ENCODE measurements around the gene VPS33A.
A peak's percentile ranks its signal among the peaks of the same experiment; 100 is the strongest.
"Not testable (repeated sequence)": the region's sequence is repeated elsewhere in the genome, so short reads cannot be mapped to it uniquely, and the experiment has no call there.

VPS33A gene

DNA sequence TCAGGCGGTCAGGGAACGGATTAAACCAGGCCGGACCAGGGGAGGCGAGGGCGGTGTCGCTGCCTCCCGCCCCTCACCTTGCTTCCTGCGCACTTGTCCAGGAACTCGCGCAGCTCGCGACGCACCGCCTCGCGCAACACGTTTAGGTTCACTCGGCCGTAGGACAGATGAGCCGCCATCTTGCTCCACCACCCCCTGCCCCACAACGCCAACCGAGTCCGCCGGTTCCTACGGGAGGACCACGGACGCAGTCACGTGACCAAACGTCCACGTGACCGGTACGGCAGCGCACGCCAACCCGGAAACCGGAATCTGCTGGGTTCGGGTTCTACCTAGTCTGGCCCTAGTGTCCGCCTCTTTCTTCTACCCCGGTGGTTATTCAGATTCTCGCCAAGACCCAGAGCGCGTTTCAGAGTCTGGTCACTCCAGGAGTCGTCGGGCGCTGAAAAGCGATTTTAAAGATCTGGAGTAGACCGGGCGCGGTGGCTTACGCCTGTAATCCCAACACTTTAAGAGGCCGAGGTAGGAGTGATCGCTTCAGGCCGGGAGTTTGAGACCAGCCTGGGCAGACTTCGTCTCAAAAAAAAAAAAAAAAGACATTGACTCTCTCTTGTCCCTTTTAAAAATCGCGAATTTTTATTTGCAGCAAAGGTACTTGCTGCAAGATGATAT lies at the start of gene VPS33A:
VPS33A (minus strand) TSS at position 265 of the 672 bp plus-strand sequence; CDS start at position 179, 86 bp downstream.
- peak; percentile 95 to 97 (median 96) for DNase-seq

GRCh38 chr12:122312926-122313325 lies 46.6 kb upstream of the VPS33A start:
- DNase-seq, result no peak

GRCh38 chr12:122311696-122312095 lies 45.4 kb upstream of the VPS33A start:
- DNase-seq, result no peak

DNA sequence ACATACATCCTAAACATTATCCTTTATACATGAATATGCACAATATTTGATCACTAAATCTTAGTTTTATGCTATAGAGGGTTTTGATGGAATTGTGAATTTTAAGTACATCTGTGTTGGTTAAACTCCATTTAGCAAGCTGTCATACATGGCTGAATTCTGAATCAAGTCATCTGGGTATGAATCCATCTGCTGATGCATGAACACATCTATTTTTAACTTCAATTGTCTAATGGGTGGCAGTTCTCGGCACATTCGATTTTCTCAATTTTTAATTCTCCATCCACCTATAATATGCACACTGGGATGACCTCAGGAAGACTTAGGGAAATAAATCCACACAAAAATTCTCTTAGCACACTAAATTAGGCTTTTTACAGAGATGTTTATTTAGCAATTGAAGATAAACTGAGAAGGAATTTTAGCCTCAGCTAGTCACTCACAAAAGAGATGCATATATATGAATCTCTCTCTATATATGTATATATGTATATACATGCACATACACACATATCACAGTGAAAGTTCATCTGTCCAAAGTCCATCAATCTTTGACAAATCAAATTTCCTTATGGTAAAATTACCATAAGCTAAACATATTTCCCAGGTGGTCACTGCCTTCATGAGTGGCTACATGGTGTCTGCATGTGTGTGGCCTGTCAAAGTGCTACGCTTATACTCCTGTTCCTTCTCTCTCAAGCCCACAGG lies 44.5 kb upstream of the VPS33A start:
- DNase-seq, result no peak

GRCh38 chr12:122309564-122310121 lies 43.3 kb upstream of the VPS33A start:
- DNase-seq, result no peak

DNA sequence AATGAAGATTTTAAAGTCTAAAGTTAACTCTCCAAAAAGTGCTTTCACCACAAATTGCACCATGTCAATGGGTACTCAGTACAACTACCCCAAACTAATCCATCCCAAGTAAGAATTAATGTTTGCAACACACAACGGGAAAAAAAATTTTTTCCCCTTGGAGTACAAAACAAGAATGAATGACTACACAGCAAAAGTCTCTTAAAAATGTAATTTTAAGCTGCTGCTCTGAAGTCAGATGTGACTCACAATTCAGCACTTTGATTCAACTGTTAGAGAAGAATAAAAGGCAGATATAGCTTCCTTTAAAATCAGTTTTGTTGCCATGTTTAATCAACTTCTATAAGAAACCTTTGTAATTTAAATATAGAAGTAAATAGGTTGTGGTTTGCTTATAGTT lies 42.5 kb upstream of the VPS33A start:
- no peak for DNase-seq

DNA sequence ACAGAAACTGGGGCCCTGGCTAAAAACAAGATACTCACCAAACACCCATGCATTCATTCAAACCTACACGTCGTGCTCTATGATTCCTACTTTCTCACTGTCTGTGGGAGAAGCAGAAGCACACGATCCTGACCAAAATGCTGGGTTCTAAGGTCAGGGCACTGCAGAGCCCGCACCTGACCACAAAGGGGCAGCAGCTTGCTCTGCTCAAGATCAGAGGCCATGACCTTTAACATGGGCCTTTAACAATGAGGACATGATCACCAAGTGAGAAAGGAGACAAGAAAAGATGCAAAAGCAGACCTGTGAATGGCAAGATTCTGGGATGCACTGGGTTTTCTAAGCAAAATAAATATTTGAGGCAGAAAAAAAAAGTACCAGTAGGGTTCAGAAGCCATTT lies 40.1 kb upstream of the VPS33A start:
- no peak for DNase-seq

DNA sequence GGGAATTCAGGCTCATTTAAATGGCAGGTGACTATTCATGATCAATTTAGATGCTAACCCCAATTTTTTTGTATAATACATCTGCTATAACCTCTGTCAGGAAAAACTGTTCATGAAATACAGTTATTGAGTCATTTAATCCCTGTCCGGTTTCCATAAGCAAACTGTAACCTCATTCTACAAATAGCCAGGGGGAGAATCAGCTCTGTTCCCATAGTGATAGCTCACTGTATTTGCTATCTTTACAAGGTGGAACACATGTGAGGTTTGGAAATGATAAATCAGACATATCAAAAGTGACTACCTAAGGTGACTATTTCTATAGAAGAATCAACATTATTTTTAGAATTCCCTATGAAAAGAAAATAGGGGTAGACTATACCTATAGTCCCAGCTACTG lies 38.6 kb upstream of the VPS33A start:
- no peak for DNase-seq

DNA sequence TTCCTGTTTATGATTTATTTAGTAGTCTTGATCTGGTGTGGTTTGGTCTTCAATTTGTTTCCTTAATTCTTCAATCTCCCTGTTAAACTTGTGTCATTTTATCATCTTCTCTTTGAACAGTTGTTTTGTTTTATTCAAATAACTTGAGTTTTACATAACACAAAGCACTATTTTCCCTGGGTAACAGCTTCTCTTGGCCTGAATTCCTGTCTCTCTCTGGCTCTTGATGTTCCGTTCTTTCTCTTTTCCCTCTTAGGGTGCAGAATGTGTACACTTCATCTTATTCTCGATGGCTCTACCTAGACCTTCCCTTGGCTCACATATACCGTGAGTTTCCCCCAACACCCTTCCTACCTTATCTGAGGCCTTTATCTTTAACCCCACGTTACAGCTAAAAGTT lies 36.8 kb upstream of the VPS33A start:
- no peak for DNase-seq

GRCh38 chr12:122298071-122298748 lies 31.9 kb upstream of the VPS33A start:
- no peak for DNase-seq

DNA sequence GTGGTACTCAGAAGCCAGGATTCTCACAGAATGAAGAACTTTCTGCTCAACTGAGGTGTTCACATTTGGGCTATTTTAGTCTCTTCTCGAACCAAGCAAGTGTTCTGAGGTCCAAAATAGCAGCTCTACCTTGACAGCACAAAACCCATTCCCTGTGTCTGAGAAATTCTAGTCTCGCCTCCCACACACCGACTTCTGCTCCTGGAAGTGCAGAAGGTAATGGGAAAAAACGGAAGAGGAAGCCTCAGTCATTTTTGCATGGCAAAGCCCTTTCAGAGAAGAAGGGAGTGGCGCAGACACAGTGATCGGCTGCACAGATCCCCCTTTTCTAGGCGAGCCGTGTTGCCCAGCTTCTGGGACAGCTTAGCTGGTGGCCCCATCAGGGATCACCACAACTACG lies 31.2 kb upstream of the VPS33A start:
- DNase-seq, result no peak

DNA sequence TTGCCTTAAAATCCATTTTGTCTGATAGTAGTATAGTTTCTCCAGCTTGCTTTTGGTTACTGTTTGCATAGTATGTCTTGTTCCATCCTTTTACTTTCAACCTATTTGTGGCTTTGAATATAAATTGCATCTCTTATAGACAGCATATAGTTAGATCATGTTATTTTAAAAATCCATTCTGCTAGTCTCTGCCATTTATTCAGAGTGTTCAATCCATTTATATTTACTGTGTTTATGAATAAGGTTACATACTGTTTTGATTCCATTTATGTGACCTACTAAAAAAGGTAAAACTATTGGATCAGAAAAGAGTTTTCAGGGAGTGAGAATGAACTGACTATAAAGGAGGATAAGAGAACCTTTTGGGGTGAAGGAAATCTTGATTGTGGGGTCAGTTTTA lies 29.6 kb upstream of the VPS33A start:
- no peak for DNase-seq

DNA sequence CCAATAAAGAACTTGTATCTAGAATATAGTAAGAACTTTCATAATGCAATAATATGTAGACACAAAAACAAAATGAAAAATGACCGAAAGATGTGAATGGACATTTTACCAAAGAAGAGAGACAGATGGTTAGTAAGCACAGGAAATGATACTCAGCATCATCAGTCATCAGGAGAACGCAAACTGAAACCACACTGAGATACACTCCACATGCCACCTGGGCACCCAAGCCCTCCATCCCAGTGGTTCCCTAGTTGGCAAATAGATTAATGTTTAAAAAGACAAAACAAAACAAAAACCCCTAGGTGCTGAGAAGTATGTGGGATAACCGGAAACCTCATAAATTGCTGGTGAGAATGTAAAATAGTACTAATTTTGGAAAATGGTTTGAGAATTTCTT lies 26.8 kb upstream of the VPS33A start:
- no peak for DNase-seq

- no peak for DNase-seq
Measured at GRCh38 chr12:122291431-122291830, 25.1 kb upstream of the VPS33A start.

- DNase-seq, result no peak
Measured at GRCh38 chr12:122283680-122284079, 17.4 kb upstream of the VPS33A start.

DNA sequence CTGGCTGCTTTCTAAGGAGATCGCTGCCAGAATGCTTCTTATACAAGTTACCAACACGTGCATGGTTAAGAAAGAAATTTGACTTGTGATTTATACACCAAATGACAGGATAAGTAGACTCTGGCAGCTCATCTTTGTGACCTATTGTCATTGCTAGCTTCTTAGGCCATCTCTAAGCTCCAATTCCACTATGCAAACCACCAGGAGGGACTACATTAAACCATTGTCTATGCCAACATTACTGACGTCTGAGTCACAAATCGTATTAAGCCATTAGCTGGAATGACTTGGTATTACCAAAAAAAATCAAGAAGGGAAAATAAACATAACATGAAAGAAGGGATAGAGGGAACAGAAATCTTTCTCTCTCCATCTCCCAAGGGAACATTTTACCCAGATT lies 15.8 kb upstream of the VPS33A start:
- no peak for DNase-seq

GRCh38 chr12:122276242-122276641 lies 9.9 kb upstream of the VPS33A start:
- DNase-seq, result no peak

GRCh38 chr12:122275459-122275858 lies 9.2 kb upstream of the VPS33A start:
- no peak for DNase-seq

GRCh38 chr12:122265886-122266229 lies 436 bp downstream of the VPS33A start:
- DNase-seq, result peak in 1 of 3 donors; percentile 22

DNA sequence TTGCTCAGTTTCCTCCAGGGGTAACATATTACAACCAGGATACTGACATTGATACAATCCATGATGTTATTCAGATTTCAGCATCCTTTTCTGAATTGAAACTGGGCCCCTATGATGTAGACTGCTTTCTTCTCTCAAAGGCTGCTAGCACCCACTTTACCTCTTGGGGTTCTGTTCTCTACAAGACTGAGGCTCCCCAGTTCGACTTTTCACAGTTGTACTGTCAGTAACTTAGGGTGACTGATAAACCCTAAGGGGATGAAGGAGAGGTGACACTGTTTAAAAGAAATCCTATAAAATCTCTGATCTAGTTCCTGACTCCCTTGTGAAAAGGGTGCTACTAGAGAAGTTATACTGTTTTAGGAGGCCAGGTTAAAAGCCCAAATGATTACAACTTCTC lies 818 bp downstream of the VPS33A start:
- peak in 1 of 3 donors; percentile 6 for DNase-seq

DNA sequence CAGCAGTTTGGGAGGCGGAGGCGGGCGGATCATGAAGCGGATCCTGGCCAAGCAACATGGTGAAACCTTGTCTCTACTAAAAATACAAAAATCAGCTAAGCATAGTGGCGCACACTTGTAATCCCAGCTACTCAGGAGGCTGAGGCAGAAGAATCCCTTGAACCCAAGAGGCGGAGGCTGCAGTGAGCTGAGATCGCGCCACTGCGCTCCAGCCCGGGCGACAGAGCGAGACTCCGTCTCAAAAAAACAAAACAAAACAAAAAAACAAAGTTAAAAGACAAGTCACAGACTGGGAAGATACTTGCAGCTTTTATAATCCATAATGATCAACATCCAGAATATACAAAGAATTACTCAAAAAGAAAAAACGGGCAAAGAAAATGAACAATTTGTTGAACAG lies 5.6 kb downstream of the VPS33A start:
- not testable (repeated sequence) for DNase-seq

- not testable (repeated sequence) for DNase-seq
Measured at GRCh38 chr12:122258939-122259338, 7.4 kb downstream of the VPS33A start.

DNA sequence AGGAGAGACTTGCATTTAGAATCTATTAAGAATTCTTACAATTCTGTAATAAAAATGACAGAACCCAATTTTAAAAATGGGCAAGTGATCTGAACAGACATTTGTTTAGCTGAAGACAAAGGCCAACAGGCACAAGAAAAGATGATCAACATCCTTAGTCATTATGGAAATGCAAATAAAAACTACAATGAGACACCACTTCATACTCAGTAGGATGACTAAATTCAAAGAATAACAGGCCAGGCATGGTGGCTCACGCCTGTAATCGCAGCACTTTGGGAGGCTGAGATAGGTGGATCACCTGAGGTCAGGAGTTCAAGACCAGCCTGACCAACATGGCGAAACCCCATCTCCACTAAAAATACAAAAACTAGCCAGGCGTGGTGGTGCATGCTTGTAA lies 7.8 kb downstream of the VPS33A start:
- DNase-seq, result not testable (repeated sequence)

DNA sequence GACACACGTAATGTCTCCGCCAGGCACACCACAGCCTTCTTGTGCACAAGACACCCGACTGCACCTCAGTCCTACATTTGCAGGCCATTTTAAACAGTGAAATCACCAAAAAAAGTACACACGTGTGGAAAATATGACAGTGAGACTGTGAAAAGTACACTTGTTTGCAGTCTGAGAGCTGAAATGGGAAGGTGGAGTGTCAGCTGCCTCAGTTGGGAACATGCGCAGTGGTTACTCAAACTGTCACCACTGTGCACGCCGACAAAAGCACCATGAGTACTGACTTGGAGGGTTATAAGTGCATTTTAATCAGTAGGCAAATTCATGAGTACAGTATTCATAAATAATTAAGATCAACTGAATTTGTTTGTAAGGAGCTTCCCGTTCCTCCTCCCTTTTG lies 15.8 kb downstream of the VPS33A start:
- no peak for DNase-seq
